Stomach smooth muscle (tissue), 2 donors: Measurements from ENCODE around the gene OSTC.

Experiments used
- H3K27ac ChIP-seq: one replicate; pipeline ENCODE4 v1.7.0; 2013; ENCODE audit warnings: mild to moderate bottlenecking, low read length, inconsistent platforms
- H3K27me3 ChIP-seq, 2 donors: one replicate each; pipeline ENCODE4 v1.7.0; 2013; ENCODE audit warnings: low read length in 2 of 2; ENCODE audit not compliant: insufficient read depth in 2 of 2, control insufficient read depth in 1 of 2
- H3K36me3 ChIP-seq, 2 donors: one replicate each; pipeline ENCODE4 v1.7.0; 2013; ENCODE audit warnings: low read length in 2 of 2; ENCODE audit not compliant: control insufficient read depth in 2 of 2, insufficient read depth in 2 of 2
- H3K4me1 ChIP-seq: one replicate; pipeline ENCODE4 v1.7.0; 2013; ENCODE audit warnings: low read length; ENCODE audit not compliant: control insufficient read depth, insufficient read depth
- H3K4me3 ChIP-seq, 2 donors: one replicate each; pipeline ENCODE4 v1.7.0; 2013; ENCODE audit warnings: low read length in 2 of 2
- H3K9ac ChIP-seq, 2 donors: one replicate each; pipeline ENCODE4 v1.7.0; 2013; ENCODE audit warnings: low read length in 2 of 2, mild to moderate bottlenecking in 1 of 2
- H3K9me3 ChIP-seq, 2 donors: one replicate each; pipeline ENCODE4 v1.7.0; 2013; ENCODE audit warnings: low read length in 2 of 2; ENCODE audit not compliant: control insufficient read depth in 2 of 2
- donor health status: healthy.
- donor health status: Pancreatic carcinoma.

OSTC gene

DNA sequence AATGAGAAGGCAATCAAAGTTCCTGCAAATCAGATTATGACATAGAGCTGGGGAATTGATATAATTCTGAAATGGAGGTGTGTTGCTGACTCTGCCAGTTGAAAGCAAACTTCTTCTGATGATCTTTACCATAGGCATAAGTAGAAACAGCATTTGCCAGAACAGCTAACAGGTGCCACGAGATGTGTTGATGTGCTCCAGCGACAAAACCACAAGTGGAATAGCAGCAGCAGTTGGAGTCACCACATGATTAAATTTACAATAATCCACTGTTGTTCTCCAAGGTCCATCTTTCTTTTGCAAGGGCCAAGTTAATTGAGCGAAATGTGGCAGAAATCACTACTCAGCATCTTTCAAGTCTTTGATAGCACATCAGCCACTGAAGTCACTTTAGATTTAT, 3.7 kb upstream of the OSTC start:
- Histone ChIP-seq H3K4me1 (no peaks in the 10 kb centered on the region), H3K27ac (no peak overlapping the region), H3K27me3 (no peaks in the 10 kb centered on the region), H3K36me3 (no peaks in the 10 kb centered on the region), H3K9me3 (no peaks in the 10 kb centered on the region), H3K9ac (no peak overlapping the region), H3K4me3 (no peak overlapping the region)

DNA sequence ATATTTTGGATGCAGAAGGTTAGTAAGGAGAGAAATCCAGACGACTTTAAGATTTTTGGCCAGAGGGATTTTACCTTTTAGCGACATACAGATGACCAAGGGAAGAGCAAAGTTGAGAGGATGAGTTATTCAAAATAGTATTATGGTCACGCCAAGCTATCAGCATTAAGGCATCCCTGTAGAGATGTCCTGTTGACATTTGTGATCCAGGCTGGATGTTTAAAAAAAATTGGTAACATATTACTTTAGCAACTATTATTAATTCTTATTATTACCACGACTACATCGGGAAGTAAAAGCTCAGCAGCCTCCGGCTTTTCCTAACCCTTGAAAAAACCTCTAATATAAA, 562 bp upstream of the OSTC start:
- Histone ChIP-seq H3K9me3 (no peaks in the 10 kb centered on the region), H3K36me3 (no peaks in the 10 kb centered on the region), H3K27me3 (no peaks in the 10 kb centered on the region), H3K4me1 (no peaks in the 10 kb centered on the region), H3K9ac (no peak overlapping the region), H3K27ac (no peak overlapping the region), H3K4me3 (peak overlapping the region; percentile 23 to 84)

DNA sequence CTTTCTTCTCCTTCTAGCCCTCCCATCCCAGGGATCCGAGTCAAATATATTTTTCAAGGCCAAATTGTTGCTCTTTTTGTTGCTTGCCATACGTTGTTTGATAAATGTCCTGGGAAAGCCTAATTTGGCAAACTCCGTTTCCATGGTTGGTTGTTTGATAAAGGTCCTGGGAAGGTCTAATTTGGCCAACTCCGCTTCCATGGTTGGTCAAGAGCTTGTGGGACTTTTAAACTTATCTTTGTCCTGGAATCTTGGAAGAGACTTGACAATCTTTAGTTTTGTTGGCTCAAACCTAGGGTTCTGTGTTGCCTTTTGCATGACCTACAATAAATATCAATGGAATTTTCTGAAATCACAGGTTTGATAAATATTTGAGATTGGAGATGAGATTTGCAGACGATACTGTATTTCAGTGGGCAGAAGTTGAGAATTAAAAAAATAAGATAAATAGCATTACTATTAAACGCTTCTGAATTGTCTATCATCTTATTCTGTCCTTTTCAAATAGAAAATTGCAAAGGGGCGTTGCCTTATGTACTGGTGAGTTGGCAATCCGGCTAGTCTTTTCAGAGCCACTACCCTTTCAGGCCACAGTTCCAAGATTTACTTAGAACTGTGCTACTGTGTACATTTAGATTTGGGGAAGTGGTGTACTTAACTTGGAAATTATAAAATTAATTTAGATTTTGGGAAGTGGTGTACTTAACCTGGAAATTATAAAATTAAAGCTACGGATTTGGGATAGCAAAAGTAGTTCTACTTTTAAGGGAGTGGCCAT, 804 bp downstream of the OSTC start:
- Histone ChIP-seq H3K9me3 (no peaks in the 10 kb centered on the region), H3K27me3 (no peaks in the 10 kb centered on the region), H3K4me1 (no peaks in the 10 kb centered on the region)

DNA sequence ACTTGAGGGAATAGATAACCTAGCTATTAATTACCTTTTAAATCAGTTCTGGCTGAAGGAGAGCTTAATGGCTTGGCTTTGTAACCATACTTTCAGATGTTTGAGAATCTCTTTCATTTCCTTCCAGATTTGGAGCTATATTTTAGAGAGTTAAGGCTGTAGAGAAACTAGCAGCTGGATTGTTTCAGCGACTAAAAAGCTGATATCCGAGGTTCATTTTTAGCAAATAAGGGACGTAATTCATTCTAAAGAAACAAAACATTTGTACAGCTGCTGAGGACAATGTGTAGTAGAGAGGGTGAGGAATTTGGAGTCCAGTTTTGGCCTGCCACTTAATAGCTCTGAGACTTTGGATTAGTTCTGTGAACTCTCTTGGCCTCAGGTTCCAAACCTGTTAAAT, 12.2 kb downstream of the OSTC start:
- Histone ChIP-seq H3K9me3 (no peaks in the 10 kb centered on the region), H3K4me3 (no peak overlapping the region), H3K9ac (no peak overlapping the region), H3K27ac (no peak overlapping the region), H3K27me3 (no peaks in the 10 kb centered on the region), H3K36me3 (peaks cover 7 to 14% of the 10 kb centered on the region in 2 donors), H3K4me1 (no peaks in the 10 kb centered on the region)

More for the DNA sequence above, 804 bp downstream of the OSTC start:
- Histone ChIP-seq H3K9ac (peak overlapping the region; percentile 74 to 83), H3K4me3 (peak overlapping the region; percentile 79 to 84), H3K36me3 (peaks cover 0 to 3% of the 10 kb centered on the region in 2 donors), H3K27ac (peak overlapping the region; percentile 83)

DNA sequence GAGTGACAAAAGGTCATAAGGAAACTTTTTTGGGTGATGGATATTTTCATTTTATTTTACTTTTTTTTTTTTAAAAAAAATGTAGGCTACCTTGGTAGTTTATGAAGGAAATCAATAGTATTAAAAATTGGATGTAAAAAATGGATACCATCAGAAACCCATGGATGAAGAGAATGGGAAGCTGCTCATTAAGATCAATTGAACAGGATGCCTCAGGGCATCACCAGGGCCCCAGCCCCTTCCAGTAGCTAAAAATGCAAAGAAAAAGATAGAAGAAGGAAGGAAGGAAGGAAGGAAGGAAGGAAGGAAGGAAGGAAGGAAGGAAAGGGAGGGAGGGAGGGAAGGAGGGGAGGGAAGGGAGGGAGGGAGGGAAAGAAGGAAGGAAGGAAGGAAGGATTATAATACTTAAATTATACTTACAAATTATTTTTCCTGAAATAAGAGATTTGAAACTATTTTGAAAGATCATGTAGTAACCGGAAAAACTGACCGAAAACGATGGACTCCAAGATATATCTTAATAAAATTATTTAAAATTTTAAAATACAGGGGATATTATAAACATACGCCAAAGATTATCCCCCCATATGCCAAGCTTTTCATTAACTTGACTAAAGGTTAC, 24.1 kb downstream of the OSTC start:
- Histone ChIP-seq H3K36me3 (no peaks in the 10 kb centered on the region), H3K27ac (no peak overlapping the region), H3K9me3 (no peaks in the 10 kb centered on the region), H3K9ac (no peak overlapping the region), H3K4me3 (no peak overlapping the region), H3K27me3 (no peaks in the 10 kb centered on the region), H3K4me1 (no peaks in the 10 kb centered on the region)

DNA sequence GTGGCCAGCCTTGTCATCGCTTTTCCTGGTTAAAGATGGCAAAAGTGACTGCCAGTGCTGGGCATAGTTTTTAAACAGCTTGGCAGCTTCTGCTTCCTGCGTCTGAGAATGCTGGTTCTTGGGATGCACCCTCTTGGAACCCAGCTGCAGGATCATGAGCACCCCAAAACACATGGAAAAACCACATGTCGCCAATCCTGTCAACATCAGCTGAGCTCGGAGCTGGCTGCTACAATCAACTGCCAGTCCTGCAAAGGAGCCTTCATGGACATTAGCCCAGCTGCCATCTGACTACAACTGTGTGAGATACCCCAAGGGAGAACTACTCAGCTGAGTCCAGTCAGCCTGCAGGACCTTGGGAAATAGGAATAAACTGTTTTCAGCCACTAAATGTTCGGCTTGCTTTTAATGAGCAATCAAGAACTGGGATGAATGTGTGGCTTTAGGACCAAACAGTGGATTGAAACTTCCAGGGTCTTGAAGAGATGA, 31.0 kb downstream of the OSTC start:
- H3K9ac ChIP-seq = no peak overlapping the region
- H3K4me1 ChIP-seq = no peaks in the 10 kb centered on the region
- no peaks in the 10 kb centered on the region for H3K9me3 ChIP-seq
- H3K36me3 ChIP-seq = no peaks in the 10 kb centered on the region
- H3K27me3 ChIP-seq = no peaks in the 10 kb centered on the region
- H3K4me3 ChIP-seq = no peak overlapping the region
- H3K27ac ChIP-seq = no peak overlapping the region

DNA sequence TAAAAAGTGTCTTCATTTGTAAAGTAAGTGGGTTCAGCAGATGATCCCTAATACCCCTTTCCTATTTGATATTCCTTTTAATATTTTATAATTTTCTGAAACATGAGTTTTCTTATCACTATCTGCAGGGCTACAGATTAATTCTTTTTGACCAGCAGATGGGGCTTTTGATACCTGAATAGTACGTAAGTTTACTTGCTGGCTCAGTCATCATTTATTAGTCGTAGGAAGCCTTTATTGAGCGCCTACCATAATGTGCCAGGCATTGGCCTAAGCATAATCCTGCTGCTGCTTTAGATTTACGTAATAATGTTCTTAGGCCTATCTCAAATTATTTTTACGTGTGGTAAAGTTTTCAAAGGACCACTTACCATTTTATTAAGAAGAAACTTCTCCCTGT, 33.1 kb downstream of the OSTC start:
- no peak overlapping the region for H3K27ac ChIP-seq
- H3K9me3 ChIP-seq = no peaks in the 10 kb centered on the region
- no peaks in the 10 kb centered on the region for H3K36me3 ChIP-seq
- no peaks in the 10 kb centered on the region for H3K4me1 ChIP-seq
- no peak overlapping the region for H3K9ac ChIP-seq
- no peak overlapping the region for H3K4me3 ChIP-seq
- no peaks in the 10 kb centered on the region for H3K27me3 ChIP-seq

DNA sequence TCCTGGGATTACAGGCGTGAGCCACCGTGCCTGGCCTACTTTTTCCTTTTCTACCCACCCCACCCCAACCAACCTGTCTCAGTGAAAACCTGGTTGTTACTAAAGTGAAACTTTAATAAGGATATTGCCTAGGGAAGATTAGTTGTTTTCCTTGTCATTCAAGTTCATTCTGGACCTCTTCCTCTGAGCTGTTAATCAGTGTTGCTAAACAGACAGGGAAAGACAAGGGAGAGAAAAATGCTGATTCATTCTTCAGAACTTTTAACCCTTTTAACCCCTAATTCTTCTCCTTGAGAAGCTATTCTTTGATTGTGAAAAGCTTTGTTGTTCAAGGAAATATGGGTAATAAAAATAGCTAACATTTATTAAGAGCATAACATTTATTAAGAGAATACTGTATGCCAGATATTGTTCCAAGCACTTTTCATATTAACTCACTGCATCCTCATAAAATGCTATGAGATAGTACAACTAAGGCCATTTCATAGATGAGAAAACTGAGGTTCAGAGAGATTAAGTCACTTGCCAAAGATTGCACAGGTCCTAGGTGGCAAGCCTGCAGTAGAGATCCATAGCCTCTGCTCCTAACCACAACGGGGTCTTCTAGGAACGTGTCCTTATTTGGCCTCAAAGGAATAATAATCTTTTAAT, 34.8 kb downstream of the OSTC start:
- H3K9ac ChIP-seq = no peak overlapping the region
- peaks cover 0 to 2% of the 10 kb centered on the region in 2 donors for H3K9me3 ChIP-seq
- no peaks in the 10 kb centered on the region for H3K27me3 ChIP-seq
- H3K4me3 ChIP-seq = no peak overlapping the region
- H3K27ac ChIP-seq = no peak overlapping the region
- no peaks in the 10 kb centered on the region for H3K4me1 ChIP-seq
- no peaks in the 10 kb centered on the region for H3K36me3 ChIP-seq

DNA sequence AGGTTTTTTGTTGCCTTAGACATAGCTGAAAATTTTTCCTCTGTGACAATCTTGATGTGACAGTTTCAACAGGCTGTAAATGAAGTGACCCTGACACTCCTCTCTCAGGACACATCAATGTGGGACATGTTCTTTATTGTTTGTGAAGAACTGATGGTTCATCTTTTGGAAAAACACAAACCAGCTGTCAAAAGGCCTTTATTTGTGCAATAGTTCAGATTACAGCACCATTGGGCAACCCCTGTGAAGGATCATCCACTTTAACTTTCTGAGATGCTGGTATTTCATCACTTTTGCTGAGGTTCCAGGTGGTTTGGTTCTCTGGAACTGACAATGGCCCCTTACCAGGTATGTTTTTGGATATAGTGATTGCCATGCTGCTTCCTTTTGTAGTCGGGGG, 40.3 kb downstream of the OSTC start:
- Histone ChIP-seq H3K36me3 (no peaks in the 10 kb centered on the region), H3K4me3 (no peak overlapping the region), H3K27me3 (no peaks in the 10 kb centered on the region), H3K4me1 (no peaks in the 10 kb centered on the region), H3K27ac (no peak overlapping the region), H3K9me3 (peaks cover 0 to 5% of the 10 kb centered on the region in 2 donors), H3K9ac (no peak overlapping the region)

DNA sequence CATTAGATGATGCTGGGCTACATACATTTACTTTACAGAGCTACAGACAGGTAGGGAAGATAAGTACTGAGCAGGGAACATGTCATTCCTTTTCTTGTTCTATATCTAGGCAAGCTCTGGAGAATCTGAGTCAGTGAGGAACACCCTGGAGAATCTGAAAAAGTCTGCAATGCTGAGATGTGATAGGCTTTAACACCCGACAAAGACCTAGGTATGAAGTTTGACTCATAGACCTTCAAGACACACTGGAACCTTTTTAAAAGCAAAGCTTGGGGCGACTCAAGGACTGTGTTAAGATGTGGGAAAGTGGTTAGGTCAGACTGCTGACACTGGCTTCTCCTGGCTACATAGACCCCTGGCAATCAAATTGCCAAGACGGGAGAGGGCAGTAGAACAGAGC, 42.8 kb downstream of the OSTC start:
- H3K36me3 ChIP-seq = no peaks in the 10 kb centered on the region
- no peaks in the 10 kb centered on the region for H3K27me3 ChIP-seq
- H3K27ac ChIP-seq = no peak overlapping the region
- no peaks in the 10 kb centered on the region for H3K4me1 ChIP-seq
- no peak overlapping the region for H3K9ac ChIP-seq
- H3K9me3 ChIP-seq = peaks cover 0 to 5% of the 10 kb centered on the region in 2 donors
- no peak overlapping the region for H3K4me3 ChIP-seq

DNA sequence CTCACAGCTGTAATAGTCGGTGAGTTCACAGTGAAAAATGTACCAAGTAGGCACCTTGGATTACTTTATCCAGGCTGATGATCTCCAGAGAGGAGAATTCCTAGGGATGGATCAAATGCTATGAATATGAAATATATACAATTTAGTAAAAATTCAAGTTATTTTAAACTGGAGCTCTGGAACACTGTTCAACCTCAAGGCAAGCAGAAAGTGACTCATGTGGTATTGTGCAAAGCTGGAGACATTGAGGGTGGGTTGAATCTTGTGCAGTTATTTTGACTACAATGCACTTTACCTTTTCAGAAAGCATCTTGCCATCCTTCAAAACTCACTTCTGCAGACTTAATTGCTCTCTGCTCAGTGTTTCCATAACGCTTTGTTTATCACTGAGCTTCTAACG, 43.4 kb downstream of the OSTC start:
- Histone ChIP-seq H3K27me3 (no peaks in the 10 kb centered on the region), H3K4me1 (no peaks in the 10 kb centered on the region), H3K27ac (no peak overlapping the region), H3K9me3 (peaks cover 0 to 3% of the 10 kb centered on the region in 2 donors), H3K36me3 (no peaks in the 10 kb centered on the region), H3K4me3 (no peak overlapping the region), H3K9ac (no peak overlapping the region)
